Body of pancreas (tissue), 4 donors: ENCODE measurements around the gene ANKS1A.
"Not testable (repeated sequence)": the region's sequence is repeated elsewhere in the genome, so short reads cannot be mapped to it uniquely, and the experiment has no call there.

Source experiments
- POLR2A ChIP-seq, 3 donors: fragments of 450-650 bp; IDR thresholded peaks; one replicate each; pipeline ENCODE4 v1.6.1; 2016; ENCODE audit warnings: antibody characterized with exemption in 3 of 3, mild to moderate bottlenecking in 2 of 3
- TF ChIP-seq, protein P1 (sequence below), 7 experiments: fragments of 450-650 bp in 4 of 7; fragments of 200-600 bp in 3 of 7; sonication (generic) in 3 of 7; IDR thresholded peaks; one replicate each; pipeline ENCODE4 v1.5.1; 2016 to 2019; ENCODE audit warnings: antibody characterized with exemption in 7 of 7

DNA sequence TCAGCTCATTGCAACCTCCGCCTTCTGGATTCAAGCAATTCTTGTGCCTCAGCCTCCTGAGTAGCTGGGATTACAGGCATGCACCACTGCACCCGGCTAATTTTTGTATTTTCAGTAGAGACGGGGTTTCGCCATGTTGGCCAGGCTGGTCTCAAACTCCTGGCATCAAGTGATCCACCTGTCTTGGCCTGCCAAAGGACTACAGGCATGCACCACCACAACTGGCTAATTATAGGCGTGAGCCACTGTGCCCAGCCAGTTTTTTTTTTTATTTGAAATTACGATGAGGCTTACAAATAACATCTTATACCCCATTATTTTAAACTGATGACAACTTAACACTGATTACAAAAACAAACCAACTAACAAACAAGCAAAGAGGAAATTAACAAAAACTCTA is 40.0 kb upstream of the ANKS1A start:
- TF ChIP-seq, protein P1, sequence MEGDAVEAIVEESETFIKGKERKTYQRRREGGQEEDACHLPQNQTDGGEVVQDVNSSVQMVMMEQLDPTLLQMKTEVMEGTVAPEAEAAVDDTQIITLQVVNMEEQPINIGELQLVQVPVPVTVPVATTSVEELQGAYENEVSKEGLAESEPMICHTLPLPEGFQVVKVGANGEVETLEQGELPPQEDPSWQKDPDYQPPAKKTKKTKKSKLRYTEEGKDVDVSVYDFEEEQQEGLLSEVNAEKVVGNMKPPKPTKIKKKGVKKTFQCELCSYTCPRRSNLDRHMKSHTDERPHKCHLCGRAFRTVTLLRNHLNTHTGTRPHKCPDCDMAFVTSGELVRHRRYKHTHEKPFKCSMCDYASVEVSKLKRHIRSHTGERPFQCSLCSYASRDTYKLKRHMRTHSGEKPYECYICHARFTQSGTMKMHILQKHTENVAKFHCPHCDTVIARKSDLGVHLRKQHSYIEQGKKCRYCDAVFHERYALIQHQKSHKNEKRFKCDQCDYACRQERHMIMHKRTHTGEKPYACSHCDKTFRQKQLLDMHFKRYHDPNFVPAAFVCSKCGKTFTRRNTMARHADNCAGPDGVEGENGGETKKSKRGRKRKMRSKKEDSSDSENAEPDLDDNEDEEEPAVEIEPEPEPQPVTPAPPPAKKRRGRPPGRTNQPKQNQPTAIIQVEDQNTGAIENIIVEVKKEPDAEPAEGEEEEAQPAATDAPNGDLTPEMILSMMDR (IDR thresholded peaks at IDR 0.05): not testable (repeated sequence)
- not testable (repeated sequence) for TF ChIP-seq POLR2A (IDR thresholded peaks at IDR 0.05)
